GM12891 (cell line): ENCODE data around the gene URM1.
"Not testable (repeated sequence)": the region's sequence is repeated elsewhere in the genome, so short reads cannot be mapped to it uniquely, and the experiment has no call there.

ENCODE experiments used
- PAX5 ChIP-seq: IDR thresholded peaks from 2 replicates; pipeline ENCODE4 v1.6.1; 2011; ENCODE audit warnings: low read length, moderate library complexity, mild to moderate bottlenecking; ENCODE audit not compliant: insufficient read depth, severe bottlenecking
- POLR2A ChIP-seq: IDR thresholded peaks from 2 replicates; pipeline ENCODE4 v1.6.1; 2011; ENCODE audit warnings: low read depth, low read length, control low read depth
- POLR2AphosphoS5 ChIP-seq: IDR thresholded peaks from 2 replicates; pipeline ENCODE4 v1.6.1; 2011; ENCODE audit warnings: low read depth, low read length, control low read depth
- TAF1 ChIP-seq: IDR thresholded peaks from 2 replicates; pipeline ENCODE4 v1.6.1; 2011; ENCODE audit warnings: low read depth, low read length, control low read depth

GRCh38 chr9:128338852-128339614 is 32.1 kb upstream of the URM1 start:
- not testable (repeated sequence) for TF ChIP-seq POLR2A, TAF1, POLR2AphosphoS5, PAX5
